GM19240 (cell line): ENCODE measurements around the gene MAGI1.
A peak's percentile ranks its signal among the peaks of the same experiment; 100 is the strongest.
"Not testable (repeated sequence)": the region's sequence is repeated elsewhere in the genome, so short reads cannot be mapped to it uniquely, and the experiment has no call there.

Experiments
- DNase-seq: peaks from one replicate; pipeline ENCODE4 v3.0.0; 2011; ENCODE audit warnings: low spot score; ENCODE audit not compliant: insufficient read length

Gene MAGI1

DNA sequence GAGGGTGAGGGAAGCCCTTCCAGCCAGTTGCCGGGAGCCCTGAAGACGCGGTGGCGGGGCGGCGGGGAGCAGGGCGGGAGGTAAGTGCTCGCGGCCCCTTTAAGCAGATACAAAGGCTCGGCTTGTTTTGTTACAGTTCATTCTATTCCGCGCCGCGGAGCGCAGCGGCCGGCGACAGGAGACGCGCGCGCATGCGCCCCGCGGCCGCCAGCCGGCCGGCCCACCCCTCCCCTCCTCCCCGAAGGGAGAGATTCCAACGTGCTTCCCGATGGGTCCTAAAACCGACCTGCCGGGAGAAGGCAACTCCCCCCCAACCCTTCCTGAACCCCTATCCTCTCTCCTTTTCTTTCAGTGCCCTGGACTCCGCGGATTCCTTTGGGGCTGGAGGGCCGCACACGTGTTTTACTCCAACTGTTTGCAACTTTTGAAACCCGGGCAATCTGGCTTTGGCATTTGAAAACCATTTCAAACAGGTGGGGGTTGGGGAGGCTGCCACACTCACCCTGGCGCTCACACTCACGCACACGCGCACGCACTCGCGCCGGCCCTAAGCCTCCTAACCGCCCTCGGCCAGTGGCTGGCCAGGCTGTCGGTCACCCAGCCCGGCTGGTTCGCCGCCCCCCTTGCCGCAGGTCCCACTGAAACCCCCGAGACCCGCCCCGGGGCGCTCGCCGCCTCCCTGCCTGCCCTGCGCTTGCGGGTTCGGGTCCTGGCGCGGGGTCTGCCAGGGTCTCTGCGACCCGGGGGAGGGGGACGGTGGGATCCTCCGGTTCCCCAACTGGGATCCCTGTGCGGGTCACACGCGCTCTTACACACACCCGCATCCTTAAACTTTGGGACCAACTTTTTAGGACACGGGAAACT, at the start of gene MAGI1:
TSS of gene MAGI1 (minus strand) at position 193 of the 864 bp plus-strand sequence. CDS start 610 bp downstream, outside the sequence.
- DNase-seq, result peak; percentile 38

DNA sequence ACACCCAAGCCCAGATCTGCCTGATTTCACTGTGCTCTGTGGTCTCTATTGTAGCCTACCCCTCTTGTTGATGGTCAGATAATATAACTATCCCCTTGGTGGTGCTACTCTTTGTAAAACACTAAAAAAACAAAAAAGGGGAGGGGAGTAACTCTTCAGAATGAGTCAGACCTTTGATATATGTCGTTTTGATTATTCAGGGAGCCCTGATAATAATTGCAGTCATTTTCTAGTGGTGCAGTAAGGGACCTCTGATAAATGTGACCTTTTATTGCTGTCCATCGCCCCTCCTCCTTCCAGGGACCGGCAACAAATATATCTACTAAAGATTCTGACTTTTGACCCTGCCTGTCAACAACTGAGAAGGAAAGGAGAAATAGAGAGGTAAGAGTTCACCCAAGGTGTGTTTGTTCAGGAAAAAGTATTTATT, 45.1 kb upstream of the MAGI1 start:
- DNase-seq, result no peak

DNA sequence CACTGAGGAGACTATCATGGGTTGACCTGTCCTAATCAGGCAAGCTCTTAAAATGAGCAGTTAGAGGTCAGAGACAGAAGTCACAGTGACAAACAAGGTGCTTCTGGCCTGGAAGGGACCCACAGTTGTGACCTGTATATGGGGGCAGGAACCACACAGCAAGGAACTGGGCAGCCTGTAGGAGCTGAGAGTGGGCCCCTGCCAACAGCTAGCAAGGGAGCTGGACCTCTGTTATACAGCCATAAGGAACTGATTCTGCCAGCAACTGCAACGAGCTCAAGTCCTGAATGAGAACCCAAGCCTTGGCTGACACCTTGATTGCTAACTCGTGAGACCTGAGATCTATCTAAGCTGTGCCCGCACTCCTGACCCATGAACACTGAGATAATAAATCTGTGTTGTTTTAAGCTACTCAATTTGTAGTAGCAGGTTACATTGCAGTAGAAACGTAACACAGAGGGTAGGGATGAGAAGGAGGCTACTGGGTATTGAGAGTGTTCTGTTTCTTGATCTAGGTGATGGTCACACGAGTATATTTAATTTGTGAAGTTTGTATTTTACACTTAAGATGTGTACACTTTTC, 44.5 kb upstream of the MAGI1 start:
- DNase-seq, result no peak

- no peak for DNase-seq
Observed at GRCh38 chr3:66082679-66083078, 44.0 kb upstream of the MAGI1 start.

DNA sequence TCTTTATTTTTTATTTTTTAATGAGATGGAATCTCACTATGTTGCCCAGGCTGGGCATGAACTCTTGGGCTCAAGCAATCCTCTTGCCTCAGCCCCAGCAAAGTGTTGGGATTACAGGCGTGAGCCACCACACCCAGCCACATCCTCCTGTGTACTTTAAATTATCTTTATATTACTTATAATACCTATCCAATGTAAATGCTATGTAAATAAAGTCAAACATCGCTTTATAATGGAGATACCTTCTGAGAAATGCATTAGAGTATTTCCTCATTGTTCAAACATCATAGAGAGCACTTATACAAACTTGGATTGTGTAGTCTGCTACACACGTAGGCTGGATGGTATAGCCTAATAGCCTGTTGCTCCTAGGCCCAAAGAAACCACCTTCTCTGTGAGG, 41.4 kb upstream of the MAGI1 start:
- DNase-seq, result no peak

- no peak for DNase-seq
Observed at GRCh38 chr3:66077973-66078372, 39.3 kb upstream of the MAGI1 start.

DNA sequence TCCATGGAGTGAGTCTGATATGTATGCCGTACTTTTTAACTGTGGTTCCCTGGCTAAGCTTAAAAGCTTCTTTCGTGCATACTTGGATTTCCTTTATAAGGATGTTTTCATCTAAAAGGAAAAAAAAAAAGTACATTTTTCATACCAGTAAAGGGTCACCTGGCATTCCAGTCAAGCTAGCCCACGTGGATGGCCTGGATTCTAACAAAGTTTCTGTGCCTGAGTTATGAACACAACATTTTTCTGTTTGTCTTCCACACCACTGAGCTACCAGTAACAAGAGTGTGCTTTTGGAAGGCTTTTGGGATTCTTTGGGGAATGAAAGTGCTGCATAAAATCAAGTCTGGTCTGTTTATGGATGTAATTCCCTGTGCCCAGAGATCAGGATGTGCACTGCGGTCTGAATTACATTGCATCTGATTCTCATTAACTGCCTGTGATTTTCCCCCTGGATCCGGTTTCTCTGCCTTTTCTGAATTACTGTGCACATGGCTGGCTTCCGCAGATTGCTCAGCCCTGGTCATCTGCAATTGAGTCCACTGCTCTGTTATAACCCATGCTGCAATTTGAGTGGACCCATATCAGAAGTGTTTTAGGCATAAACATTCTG, 38.2 kb upstream of the MAGI1 start:
- DNase-seq, result no peak

- no peak for DNase-seq
Observed at GRCh38 chr3:66075281-66075680, 36.6 kb upstream of the MAGI1 start.

GRCh38 chr3:66073464-66074141, 34.9 kb upstream of the MAGI1 start:
- no peak for DNase-seq

- no peak for DNase-seq
Observed at GRCh38 chr3:66068255-66068654, 29.5 kb upstream of the MAGI1 start.

- DNase-seq, result no peak
Observed at GRCh38 chr3:66066963-66067617, 28.4 kb upstream of the MAGI1 start.

DNA sequence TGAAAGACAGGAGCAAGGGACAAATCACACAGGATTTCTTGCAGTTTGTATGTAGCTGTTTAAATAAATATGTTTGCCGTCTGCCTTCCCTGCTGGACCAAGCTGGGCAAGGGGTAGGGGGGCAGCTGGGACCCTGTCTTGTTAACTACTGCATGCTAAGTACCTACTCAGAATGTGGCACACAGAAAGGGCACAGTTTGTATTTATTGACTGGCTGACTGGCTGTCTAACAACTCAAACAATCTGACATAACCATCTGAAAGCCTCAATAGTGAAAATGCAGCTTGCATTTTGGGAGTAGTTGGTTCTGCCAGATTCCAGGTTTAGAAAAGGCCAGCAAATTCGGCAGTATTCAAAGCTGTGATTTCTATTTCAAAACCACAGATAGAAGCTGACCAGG, 16.6 kb upstream of the MAGI1 start:
- no peak for DNase-seq

- no peak for DNase-seq
Observed at GRCh38 chr3:66053550-66054094, 14.9 kb upstream of the MAGI1 start.

DNA sequence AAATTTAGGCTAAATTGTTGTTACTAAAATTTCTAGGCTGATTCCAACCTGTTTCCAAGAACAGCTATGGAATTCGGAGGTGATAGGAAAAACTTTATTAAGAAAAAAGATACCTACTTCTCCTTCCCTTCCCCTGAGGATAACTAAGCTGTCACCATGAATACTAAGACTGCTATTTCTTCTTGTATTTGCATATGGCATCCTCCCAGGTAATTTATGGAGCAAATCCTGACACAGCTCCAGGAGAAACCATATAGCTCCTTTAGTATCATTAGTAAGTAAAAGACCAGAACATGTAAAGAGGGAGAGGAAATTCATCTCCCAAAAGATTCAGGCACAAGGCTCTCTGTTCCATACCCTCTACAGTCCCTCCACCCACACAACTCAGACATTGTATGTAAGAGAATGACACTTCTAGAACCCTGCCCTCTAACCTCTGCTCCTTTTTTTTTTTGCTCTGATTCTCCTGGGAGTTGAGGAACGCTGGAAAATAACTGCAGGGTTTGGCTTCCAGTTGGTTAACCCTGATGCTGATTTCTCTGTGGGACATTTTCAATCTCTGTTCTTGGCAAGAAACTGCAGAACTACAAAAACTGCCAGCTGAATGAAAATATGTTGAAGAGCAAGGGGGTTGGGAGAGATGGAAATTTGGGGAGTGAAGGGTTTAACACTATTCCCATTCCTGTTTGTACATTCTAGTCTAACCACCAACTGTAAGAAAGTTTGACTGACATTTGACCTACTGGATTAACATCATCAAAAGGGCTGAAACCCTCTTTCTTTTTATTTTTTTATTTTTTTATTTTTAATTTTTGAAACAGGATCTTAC, 14.2 kb upstream of the MAGI1 start:
- DNase-seq, result no peak

- no peak for DNase-seq
Observed at GRCh38 chr3:66050821-66051220, 12.1 kb upstream of the MAGI1 start.

DNA sequence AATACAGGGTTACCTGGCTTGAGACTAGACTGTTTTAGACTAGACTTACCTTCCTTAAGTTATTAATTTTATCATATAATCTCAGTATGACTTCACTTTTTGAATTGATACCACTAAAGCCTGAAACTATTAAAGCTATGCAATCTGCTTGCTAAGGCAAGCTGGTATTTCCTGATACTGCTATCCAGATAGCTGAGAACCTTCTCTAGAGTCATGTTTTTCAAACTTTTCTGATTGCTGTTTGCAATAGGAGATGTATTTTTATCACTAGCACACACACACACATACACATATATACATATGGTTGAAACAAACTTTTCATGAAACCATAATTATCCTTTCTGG, 9.3 kb upstream of the MAGI1 start:
- DNase-seq, result no peak

DNA sequence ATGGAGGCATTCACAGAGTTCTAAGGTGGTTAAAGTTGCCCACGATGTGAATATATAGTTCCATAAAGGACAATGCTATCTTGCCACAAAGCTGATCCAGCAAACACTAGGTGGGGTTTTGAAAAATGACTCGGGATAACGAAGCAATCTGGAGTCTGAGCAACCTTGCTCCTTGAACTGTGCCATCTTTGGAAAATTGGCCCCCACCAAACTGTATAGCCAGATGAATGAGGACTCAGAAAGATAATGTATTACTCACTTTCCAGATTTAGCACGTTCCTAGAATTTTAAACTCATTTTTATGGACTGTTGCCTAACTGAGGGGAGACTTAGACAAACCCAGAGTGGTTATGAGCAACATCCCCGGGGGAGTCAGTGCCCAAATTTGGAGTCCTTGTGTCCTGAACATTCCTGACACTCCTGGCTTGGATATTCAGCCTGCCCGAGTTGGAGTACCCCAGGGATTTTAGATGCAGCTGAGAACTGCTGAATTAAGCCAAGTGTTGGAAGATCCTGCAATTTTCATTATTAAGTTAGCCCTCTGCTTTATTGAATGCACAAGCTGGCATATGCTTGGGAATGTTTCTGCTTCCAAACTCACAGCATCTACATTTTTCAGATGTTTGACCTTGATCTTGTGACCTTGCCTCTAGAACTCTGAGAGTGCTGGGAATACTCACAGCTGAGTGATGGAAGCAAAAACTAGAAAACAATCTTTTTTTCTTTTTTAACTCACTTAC, 8.8 kb upstream of the MAGI1 start:
- DNase-seq, result no peak

- not testable (repeated sequence) for DNase-seq
Observed at GRCh38 chr3:66046321-66046720, 7.6 kb upstream of the MAGI1 start.

GRCh38 chr3:66041828-66042227, 3.1 kb upstream of the MAGI1 start:
- DNase-seq, result no peak

DNA sequence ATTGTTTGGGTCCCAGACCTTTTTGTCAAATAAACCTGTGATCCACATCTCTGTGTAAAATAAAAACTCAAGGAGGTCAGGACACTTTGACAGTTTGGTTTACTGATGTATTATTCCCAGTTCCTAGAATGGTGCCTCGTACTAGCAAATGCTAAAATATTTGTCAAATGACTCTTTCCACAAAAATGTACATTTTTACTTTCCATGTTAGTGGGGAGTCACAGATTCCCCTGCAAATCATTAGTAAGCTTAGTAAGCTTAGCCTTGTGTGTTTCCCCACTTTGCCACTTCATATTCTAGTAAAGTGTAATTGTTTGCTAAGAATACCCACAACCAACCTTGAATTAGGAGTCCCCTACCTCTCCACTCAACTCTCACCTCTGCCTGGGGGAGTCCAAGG, 2.4 kb upstream of the MAGI1 start:
- no peak for DNase-seq
